ENCODE measurements around the gene SEL1L3. TPM values are rescaled to one million over a fixed set of nuclear protein-coding genes. Genes with fewer than 3 reads are reported as not detected.

The SEL1L3 gene
- total and polyA plus RNA-seq, 11 donors: 1.1 to 20.7 (median 3.6) TPM

GRCh38 chr4:25799522-25799921, 63.3 kb downstream of the SEL1L3 start:
- H3K27me3 ChIP-seq: no peaks in the 10 kb centered on the region
- ATAC-seq (no peak), DNase-seq (no peak)
- H3K4me1 ChIP-seq: no peaks in the 10 kb centered on the region
- peaks cover 0 to 24% (median 3%) of the 10 kb centered on the region in 9 donors for H3K36me3 ChIP-seq
- intact Hi-C loops (cut with DNase I): no loop called here
- H3K9me3 ChIP-seq: no peaks in the 10 kb centered on the region
- H3K27ac ChIP-seq: no peak overlapping the region
- H3K4me3 ChIP-seq: no peak overlapping the region
- WGBS, 4 donors: 76 to 90% (median 84%) methylated on average over 5 of the region's 5 CpGs
- TF ChIP-seq CTCF (IDR thresholded peaks at IDR 0.05): no peak
- no peak for TF ChIP-seq POLR2A (IDR thresholded peaks at IDR 0.05)

- H3K4me1 ChIP-seq: no peaks in the 10 kb centered on the region
- H3K9me3 ChIP-seq: no peaks in the 10 kb centered on the region
- DNase-seq (no peak), ATAC-seq (no peak)
- no peak overlapping the region for H3K27ac ChIP-seq
- intact Hi-C loops (cut with DNase I): no loop called here
- TF ChIP-seq POLR2A (IDR thresholded peaks at IDR 0.05) (no peak), CTCF (IDR thresholded peaks at IDR 0.05) (no peak)
- H3K27me3 ChIP-seq: no peaks in the 10 kb centered on the region
- peaks cover 0 to 8% (median 0%) of the 10 kb centered on the region in 9 donors for H3K36me3 ChIP-seq
- WGBS, 4 donors: 67 to 76% (median 70%) methylated on average over 8 of the region's 8 CpGs
- H3K4me3 ChIP-seq: no peak overlapping the region
Measured at GRCh38 chr4:25797136-25797535, 65.7 kb downstream of the SEL1L3 start.

GRCh38 chr4:25795566-25796454, 67.0 kb downstream of the SEL1L3 start:
- H3K27me3 ChIP-seq: no peaks in the 10 kb centered on the region
- H3K4me3 ChIP-seq: no peak overlapping the region
- no peak for ATAC-seq
- H3K36me3 ChIP-seq: peaks cover 0 to 8% (median 0%) of the 10 kb centered on the region in 9 donors
- 74 to 79% (median 77%) methylated on average over 12 of the region's 12 CpGs for WGBS, 4 donors
- TF ChIP-seq CTCF (IDR thresholded peaks at IDR 0.05): no peak
- no peak for TF ChIP-seq POLR2A (IDR thresholded peaks at IDR 0.05)
- H3K27ac ChIP-seq: no peak overlapping the region
- intact Hi-C loops (cut with DNase I): no loop called here
- H3K4me1 ChIP-seq: no peaks in the 10 kb centered on the region
- no peak for DNase-seq
- H3K9me3 ChIP-seq: no peaks in the 10 kb centered on the region

- ATAC-seq: no peak
Measured at GRCh38 chr4:25795091-25795490, 67.7 kb downstream of the SEL1L3 start.

More at GRCh38 chr4:25795091-25795490, 67.7 kb downstream of the SEL1L3 start:
- intact Hi-C loops (cut with DNase I): no loop called here
- 96 to 98% (median 98%) methylated on average over 4 of the region's 4 CpGs for WGBS, 4 donors
- TF ChIP-seq POLR2A (IDR thresholded peaks at IDR 0.05) (no peak), CTCF (IDR thresholded peaks at IDR 0.05) (no peak)
- Histone ChIP-seq H3K36me3 (peaks cover 0 to 7% (median 0%) of the 10 kb centered on the region in 9 donors), H3K27ac (no peak overlapping the region), H3K9me3 (no peaks in the 10 kb centered on the region), H3K4me1 (no peaks in the 10 kb centered on the region), H3K4me3 (no peak overlapping the region), H3K27me3 (no peaks in the 10 kb centered on the region)
- DNase-seq: no peak
